ENCODE results near the gene ALK.

- TF ChIP-seq, protein P1, sequence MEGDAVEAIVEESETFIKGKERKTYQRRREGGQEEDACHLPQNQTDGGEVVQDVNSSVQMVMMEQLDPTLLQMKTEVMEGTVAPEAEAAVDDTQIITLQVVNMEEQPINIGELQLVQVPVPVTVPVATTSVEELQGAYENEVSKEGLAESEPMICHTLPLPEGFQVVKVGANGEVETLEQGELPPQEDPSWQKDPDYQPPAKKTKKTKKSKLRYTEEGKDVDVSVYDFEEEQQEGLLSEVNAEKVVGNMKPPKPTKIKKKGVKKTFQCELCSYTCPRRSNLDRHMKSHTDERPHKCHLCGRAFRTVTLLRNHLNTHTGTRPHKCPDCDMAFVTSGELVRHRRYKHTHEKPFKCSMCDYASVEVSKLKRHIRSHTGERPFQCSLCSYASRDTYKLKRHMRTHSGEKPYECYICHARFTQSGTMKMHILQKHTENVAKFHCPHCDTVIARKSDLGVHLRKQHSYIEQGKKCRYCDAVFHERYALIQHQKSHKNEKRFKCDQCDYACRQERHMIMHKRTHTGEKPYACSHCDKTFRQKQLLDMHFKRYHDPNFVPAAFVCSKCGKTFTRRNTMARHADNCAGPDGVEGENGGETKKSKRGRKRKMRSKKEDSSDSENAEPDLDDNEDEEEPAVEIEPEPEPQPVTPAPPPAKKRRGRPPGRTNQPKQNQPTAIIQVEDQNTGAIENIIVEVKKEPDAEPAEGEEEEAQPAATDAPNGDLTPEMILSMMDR (IDR thresholded peaks at IDR 0.05), result no peak
- no peak for TF ChIP-seq POLR2A (IDR thresholded peaks at IDR 0.05)
Observed at GRCh38 chr2:29789911-29790485, 131.4 kb downstream of the ALK start.

Measured in thyroid gland (tissue), 4 donors.